HL-60 (cell line): ENCODE measurements around the gene TPMT.

Source experiments
- DNase-seq, 2 experiments: peaks; one replicate each; pipeline ENCODE4 v3.0.0-alpha.2; 2010 to 2020; ENCODE audit warnings: low read depth in 1 of 2, low spot score in 1 of 2
- H3K27ac ChIP-seq: fragments of 250-450 bp; sonication (Bioruptor Pico); replicated peaks from 2 replicates; pipeline ENCODE4 v1.5.1; 2020; ENCODE audit warnings: mild to moderate bottlenecking, moderate library complexity
- H3K27me3 ChIP-seq: fragments of 250-450 bp; sonication (Bioruptor Pico); 2 replicates; pipeline ENCODE4 v1.5.1; 2021; ENCODE audit warnings: mild to moderate bottlenecking, moderate library complexity; ENCODE audit not compliant: insufficient read depth, poor library complexity, severe bottlenecking
- H3K4me3 ChIP-seq: replicated peaks from 2 replicates; pipeline ENCODE4 v1.5.1; 2011; ENCODE audit warnings: mild to moderate bottlenecking, control low read depth, low read length; ENCODE audit not compliant: insufficient read depth
- GABPA ChIP-seq: IDR thresholded peaks from 2 replicates; pipeline ENCODE4 v1.6.1; 2012; ENCODE audit warnings: low read depth
- POLR2AphosphoS5 ChIP-seq: IDR thresholded peaks from 2 replicates; pipeline ENCODE4 v1.6.1; 2012; ENCODE audit warnings: low read depth
- SPI1 ChIP-seq: IDR thresholded peaks from 2 replicates; pipeline ENCODE4 v1.6.1; 2012; ENCODE audit warnings: low read depth, mild to moderate bottlenecking, borderline replicate concordance
- long read RNA-seq: library from polyadenylated mRNA; unstranded; transcript quantifications from one replicate; pipeline ENCODE4 v2.0.0, GENCODE V29; 2020
- TF ChIP-seq, protein P1 (sequence below): IDR thresholded peaks from one replicate; pipeline ENCODE4 v1.5.1; 2011; ENCODE audit warnings: low read length, control low read depth, inconsistent platforms; ENCODE audit not compliant: insufficient read depth
- TF ChIP-seq, protein P2 (sequence below): IDR thresholded peaks from 2 replicates; pipeline ENCODE4 v1.6.1; 2012; ENCODE audit warnings: low read depth; ENCODE audit not compliant: insufficient replicate concordance

TPMT gene
- long read RNA-seq, transcript TPMT-201 (9 exons, 3,181 nt), result major isoform, 65 of 90 reads
- long read RNA-seq, partial matches to known transcripts, result 1 of 90 reads
- long read RNA-seq, other reads (novel, unspliced or antisense), result 24 of 90 reads

DNA sequence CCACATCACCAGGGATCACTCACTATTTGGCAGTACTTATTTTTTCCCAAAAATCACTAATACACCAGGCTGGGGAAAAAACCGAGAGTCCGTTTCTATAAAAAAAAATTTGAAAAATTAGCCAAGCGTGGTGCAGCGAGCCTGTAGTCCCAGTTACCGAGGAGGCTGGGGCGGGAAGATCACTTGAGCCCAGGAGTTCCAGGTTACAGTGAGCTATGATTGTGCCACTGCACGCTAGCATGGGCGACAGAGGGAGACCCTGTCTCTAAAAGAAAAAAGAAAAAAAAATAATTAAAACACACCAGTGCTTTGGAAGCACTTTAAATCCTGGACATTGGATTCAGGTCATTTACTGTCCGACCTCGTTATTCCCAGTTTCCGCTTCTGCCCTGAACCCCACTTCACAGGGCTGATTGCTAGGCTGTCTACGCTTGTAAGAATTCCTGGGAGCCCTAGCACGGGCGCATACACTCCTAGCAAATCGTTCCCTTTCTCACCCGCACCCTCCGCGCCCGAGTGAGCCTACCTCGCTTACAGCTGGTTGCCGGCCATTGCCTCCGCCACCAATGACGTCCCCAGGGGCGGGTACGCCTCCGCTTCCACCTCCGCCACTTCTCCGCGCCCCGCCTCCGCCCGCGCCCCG, at the start of gene TPMT:
TPMT (minus strand) TSS at position 571 of the 643 bp plus-strand sequence. CDS start 5,950 bp downstream, outside the sequence.
- TF ChIP-seq, protein P1, sequence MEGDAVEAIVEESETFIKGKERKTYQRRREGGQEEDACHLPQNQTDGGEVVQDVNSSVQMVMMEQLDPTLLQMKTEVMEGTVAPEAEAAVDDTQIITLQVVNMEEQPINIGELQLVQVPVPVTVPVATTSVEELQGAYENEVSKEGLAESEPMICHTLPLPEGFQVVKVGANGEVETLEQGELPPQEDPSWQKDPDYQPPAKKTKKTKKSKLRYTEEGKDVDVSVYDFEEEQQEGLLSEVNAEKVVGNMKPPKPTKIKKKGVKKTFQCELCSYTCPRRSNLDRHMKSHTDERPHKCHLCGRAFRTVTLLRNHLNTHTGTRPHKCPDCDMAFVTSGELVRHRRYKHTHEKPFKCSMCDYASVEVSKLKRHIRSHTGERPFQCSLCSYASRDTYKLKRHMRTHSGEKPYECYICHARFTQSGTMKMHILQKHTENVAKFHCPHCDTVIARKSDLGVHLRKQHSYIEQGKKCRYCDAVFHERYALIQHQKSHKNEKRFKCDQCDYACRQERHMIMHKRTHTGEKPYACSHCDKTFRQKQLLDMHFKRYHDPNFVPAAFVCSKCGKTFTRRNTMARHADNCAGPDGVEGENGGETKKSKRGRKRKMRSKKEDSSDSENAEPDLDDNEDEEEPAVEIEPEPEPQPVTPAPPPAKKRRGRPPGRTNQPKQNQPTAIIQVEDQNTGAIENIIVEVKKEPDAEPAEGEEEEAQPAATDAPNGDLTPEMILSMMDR, result no peak
- TF ChIP-seq POLR2AphosphoS5, result peak; percentile 56; the same call in 1 of the 2 replicates
- TF ChIP-seq, protein P2, sequence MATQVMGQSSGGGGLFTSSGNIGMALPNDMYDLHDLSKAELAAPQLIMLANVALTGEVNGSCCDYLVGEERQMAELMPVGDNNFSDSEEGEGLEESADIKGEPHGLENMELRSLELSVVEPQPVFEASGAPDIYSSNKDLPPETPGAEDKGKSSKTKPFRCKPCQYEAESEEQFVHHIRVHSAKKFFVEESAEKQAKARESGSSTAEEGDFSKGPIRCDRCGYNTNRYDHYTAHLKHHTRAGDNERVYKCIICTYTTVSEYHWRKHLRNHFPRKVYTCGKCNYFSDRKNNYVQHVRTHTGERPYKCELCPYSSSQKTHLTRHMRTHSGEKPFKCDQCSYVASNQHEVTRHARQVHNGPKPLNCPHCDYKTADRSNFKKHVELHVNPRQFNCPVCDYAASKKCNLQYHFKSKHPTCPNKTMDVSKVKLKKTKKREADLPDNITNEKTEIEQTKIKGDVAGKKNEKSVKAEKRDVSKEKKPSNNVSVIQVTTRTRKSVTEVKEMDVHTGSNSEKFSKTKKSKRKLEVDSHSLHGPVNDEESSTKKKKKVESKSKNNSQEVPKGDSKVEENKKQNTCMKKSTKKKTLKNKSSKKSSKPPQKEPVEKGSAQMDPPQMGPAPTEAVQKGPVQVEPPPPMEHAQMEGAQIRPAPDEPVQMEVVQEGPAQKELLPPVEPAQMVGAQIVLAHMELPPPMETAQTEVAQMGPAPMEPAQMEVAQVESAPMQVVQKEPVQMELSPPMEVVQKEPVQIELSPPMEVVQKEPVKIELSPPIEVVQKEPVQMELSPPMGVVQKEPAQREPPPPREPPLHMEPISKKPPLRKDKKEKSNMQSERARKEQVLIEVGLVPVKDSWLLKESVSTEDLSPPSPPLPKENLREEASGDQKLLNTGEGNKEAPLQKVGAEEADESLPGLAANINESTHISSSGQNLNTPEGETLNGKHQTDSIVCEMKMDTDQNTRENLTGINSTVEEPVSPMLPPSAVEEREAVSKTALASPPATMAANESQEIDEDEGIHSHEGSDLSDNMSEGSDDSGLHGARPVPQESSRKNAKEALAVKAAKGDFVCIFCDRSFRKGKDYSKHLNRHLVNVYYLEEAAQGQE, result peak; percentile 20
- Histone ChIP-seq H3K4me3 (peak within 1 kb of the TSS; percentile 95), H3K27ac (peak within 1 kb of the TSS; percentile 93), H3K27me3 (no peaks in the 10 kb centered on the region)
- DNase-seq, result peak in 1 of 2 experiments; percentile 5

DNA sequence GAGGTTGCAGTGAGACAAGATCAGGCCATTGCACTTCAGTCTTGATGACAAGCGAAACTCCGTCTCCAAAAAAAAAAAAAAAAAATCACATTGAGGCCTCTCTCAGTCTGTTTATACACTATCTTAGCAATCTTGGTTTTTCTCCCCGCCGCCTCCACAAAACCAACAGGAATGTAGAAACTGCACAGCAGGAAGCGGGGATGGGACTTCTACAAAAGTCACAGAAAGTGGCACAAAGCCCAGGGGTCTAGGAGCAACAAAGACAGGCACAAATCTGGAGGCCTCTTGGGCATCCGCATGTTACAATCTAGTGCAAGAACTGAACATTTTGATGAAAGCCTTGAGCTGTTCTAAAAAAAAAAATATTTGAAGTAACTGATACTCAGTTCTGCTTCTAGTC, 48.9 kb upstream of the TPMT start:
- Histone ChIP-seq H3K27me3 (no peaks in the 10 kb centered on the region), H3K27ac (no peak overlapping the region), H3K4me3 (no peak overlapping the region)
- TF ChIP-seq, protein P2, result no peak
- TF ChIP-seq SPI1 (no peak), POLR2AphosphoS5 (no peak), GABPA (no peak)
- TF ChIP-seq, protein P1, result no peak
- DNase-seq, result no peak

DNA sequence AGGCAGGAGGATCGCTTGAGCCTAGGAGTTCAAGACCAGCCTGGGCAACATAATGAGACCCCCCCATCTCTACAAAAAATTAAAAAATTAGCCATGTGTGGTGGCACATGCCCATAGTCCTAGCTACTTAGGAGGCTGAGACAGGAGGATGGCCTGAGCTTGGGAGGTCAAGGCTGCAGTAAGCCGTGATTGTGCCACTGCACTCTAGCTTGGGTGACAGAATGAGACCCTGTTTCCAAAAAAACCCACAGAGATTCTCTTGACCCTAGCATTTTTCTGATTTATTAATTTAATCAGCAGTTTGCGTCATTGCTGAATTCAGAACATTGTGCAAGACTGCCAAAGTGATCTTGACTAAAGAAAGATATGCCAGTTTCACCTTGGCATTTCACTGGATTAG, 37.1 kb upstream of the TPMT start:
- TF ChIP-seq, protein P1, result no peak
- TF ChIP-seq, protein P2, result no peak
- TF ChIP-seq POLR2AphosphoS5 (no peak), SPI1 (no peak), GABPA (no peak)
- no peak overlapping the region for H3K4me3 ChIP-seq
- H3K27me3 ChIP-seq, result no peaks in the 10 kb centered on the region
- DNase-seq, result no peak
- H3K27ac ChIP-seq, result no peak overlapping the region
